HG03175 (cell line): ENCODE results near the gene NHEJ1.

Experiments used
- ATAC-seq: cut with Tn5 transposase; IDR thresholded peaks from one replicate; pipeline ENCODE4 v1.9.1; 2021; ENCODE audit warnings: mild to moderate bottlenecking, moderate library complexity; ENCODE audit not compliant: unreplicated experiment

The NHEJ1 gene

DNA sequence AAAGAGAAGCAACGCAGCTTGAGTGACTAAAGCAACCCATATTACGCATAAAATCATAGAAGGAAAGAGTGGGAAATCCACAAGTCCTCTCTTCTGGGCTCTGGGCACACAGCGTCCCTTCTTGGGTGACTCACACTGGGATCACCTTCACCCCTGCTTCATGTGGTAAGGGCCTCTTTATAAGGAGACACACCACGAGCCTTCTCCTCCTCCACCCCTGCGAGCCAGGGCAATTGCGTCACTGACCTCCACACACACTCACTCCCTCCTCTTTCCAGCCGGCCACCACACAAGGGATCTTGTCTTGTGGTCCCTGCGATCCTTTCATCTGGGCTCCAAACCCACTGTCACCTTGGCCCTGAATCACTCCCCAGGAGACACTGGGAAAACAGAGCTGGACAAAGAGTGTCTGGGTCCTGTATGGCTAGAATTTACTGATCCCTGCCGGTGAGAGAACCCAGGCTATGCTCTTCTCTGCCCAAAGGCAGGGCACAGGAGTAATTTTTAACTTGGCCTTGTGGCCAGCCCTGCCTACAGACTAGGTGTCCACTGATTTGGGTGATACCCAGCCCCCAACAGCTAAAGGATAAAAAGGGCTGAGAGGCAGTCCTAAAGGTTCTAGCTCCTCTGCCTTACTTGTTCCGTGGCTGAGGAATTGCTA lies 35.3 kb downstream of the NHEJ1 start:
- ATAC-seq, result no peak

DNA sequence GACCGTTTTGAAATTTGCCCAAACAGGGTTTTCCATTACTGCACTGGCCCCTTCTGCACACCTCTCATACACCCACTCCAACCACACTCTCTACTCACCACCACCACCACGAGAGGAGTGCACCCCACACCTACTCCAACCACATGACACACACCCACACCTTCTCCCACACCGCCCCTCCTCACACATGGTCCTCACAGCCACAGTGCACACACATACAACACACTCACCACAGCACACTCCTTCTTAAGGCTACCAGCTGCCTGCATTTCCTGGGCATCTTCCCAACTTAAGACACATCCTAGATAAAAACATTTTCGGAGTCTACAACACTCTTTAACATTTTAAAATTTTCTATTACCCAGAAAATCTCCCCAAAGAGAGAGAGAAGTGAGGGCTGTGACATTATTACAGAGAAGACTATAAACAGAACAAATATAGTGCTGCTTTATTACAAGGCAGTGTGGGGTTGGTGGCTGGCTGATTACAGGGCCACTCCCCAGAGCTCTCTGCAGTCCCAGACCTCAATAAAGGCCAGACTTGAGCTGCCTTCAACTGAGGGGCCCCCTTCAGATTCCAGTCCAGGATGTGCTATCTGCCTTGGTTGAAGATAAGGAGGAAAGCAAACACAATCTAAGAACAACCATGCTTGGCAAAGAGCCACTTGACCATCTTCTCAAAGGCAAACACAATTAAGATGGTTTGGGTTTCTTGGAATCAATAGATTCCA lies 36.1 kb downstream of the NHEJ1 start:
- no peak for ATAC-seq

DNA sequence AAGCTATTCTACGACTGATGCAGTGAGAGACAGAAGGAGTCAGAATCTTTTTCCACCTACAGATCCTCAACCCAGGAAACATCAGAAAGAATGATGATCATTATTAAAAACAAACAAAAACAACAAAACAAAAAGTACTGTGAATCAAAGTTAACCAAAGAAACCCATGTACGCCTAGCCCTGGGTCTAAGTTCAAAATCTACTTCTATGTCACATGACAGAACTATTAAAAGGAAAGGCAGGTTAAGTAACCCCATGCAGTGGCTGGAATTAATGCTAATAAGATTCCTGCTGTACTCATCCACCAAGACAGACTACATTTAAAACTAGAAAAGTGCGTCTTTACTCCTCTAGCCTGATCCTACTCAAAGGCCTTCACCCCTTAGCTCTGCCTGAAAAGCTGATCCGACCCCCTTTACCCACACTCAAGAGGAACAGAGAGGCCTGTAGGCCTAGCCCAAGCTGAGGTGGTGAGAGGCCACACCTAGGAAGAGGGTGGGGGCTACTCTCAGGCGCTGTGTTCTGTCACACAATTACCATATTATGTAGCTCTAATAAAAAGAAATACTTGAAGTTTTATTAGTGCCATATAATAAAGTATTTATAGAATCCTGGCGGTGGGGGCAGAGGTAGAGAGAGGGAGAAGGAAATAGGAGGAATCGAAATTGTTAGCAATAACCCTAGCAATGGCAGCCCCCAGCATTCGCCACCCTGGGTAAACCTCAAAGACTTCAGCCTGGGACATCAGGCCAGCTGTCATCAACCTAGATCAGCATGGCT lies 37.1 kb downstream of the NHEJ1 start:
- ATAC-seq, result no peak

DNA sequence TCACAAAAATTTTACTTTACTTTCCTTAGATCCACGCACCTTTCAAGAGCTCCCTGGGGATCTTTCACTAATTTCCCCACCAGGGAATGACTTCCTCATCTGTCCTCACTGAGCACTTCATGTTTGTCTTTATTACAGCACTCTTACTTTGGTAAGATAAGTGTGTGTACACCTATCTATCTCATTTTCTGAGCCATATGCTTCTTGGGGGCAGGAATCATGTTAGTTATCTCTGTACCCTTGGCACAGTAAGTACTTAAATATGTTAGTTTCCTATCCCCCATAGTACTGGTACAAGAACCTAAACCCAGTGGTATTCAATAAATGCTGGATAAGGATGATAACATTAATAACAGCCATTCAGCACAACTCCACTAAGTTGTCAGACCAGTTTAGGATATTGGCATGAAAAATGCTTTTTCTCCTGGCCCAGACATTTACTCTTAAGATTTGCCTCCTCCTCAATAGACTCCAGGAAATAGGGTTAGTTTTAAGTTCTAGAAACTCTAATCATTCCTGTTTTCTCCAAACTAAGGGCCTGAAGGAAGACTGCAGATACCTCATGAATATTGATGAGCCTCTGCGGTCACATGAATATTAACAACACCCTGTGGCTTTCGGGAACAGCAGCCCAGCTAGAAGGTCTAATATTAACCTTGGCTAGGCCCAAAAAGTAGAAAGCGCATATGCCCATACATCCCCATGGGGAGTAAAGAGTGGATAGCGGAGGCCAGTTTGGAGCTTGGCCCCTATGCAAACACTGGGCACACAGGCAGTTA lies 38.2 kb downstream of the NHEJ1 start:
- ATAC-seq, result no peak

DNA sequence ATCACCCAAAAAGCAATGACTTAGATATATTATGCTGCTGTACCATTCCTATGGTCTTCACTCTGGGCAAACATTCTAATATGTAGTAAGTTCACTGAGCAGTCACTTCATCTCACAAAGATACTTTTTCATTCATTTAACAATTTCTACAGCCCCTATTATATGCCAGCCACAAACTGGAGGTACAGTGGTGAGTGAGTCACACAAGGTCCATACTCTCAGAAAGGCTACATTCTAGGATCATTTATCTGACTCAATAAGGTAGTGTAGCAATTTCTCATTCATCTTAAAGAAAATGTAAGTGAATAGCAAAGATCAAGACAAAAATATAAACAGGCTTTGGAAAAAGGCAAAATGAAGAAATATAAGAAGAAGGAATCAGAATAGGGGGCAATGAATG lies 40.5 kb downstream of the NHEJ1 start:
- no peak for ATAC-seq

DNA sequence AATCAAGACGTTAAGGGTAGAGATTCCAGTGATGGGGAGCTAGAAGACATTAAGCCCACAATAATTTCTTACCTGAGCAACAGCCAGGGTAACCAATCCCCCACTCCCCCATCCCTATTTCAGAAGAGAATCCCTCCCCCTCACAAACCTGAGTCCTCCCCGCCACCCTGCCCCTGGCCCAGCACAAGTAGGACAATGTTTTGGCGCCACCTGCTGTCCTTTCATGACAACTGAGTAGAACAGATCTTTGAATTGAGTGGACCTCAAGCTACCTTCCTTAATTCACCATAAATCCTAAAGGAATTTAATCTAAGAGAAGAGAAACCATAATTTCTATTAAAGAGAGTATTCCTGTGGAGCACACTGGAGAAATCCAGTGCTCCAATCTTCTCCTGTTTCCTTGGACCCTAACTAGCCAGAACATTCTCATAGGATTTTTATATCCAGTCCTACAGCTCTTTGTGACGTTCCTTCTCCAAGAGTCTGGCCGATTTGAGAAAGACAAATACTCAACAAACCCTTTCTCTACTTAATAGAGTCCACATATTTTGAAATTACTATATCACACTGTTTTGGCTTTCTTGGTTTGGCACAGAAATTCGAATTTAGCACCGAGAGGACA lies 41.1 kb downstream of the NHEJ1 start:
- no peak for ATAC-seq

DNA sequence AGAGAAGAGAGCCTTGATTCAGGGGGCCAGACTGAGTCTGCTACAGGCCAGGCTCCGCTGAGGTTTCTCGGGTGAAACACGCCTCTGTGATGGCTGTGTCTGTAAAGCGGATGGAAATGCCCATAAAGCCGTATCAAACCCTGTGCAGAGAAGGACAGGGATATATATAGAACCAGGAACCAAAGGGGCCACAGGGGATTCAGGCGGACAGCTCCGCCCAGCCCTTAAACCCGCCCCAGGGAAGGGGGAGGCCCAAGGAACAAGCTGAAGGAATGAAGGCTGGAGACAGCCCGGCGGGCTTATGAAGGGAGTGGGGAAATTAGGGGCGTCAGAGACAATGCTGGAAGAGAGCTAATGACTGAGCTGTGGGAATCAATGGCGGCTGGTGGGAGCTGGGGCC lies 42.1 kb downstream of the NHEJ1 start:
- no peak for ATAC-seq

DNA sequence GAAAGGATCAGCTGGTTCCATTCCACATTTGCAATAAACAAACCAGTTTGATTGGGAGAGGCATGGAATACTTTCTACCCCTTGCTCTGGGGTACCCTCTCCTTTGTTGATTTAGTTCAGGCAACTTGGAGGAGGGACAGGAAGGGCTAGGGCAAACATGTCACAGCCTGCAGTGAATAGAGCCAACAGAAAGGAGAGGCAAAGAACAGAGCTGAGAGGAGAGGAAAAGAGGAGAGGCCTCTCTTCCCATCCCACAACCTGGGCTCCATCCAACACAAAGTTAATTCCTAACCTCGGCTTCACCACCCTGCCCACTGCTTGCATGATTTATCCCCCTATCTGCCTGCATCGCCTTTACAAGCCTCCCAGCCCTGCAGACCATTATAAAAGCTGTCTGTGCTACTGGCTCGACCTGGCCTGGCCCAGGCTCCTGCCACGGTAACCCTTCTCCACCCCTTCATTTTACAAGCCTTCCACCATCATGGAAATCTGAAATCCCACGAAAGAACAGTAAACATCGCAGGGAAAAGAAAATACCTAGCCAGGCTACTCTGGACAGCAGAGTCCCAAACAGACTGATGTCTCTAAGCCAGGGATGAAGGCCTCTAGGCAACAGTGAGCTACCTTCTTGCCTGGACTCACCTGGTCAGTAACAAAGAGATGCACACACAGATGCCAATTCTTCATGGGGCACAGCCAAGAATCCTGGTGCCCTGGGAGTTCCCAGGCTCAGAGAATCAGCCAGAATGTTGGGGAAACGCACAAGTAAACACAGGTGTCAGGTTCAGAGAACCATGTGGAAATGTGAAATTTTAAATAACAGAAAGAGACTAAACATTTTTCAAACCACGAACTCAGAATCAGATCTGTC lies 43.6 kb downstream of the NHEJ1 start:
- ATAC-seq, result no peak

DNA sequence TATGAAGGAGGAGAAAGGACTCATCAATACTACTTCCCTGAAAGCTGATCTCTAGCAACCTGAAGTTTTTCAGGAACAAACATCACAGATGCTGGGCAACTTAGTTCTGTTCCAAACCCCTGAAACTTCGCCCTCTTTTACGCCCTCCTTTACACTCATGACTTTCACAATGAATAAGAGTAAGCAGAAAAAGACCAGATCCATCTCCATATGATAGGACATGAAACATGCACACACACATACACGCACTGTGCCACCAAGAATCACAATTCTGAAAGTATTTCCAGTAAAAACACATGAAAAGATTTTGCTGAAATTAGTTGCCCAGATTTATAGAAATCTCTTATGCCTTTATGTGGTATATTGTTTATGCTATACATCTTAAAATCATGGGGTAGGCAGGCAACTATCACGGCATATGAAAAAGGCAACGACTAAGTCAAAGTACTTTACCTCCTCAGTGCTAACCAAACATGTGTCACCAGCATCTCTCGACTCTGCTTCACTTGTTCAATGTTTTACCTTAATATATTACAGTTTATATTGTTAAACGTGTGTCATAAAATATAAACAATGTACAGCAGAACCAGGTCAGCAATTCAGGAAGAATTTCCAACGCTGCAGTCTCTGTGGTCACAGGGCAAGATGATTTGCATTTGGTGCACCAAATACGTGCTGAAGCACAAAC lies 47.8 kb downstream of the NHEJ1 start:
- no peak for ATAC-seq

DNA sequence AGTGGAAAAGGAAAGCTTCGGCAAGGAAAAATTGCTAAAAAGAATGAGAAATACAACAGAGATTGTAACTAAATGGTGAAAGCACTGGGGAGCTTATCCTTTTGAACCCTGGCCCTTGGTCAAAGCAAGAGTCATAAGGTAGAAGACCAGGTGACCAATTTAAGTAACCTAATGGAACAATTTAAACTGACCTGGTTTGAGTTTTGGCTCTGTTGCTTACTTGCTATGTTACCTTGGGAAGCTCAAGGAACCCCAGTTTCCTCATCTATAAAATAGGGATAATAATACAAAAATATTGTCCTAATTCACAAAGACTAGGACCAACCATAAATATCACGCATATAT lies 48.6 kb downstream of the NHEJ1 start:
- ATAC-seq, result no peak

DNA sequence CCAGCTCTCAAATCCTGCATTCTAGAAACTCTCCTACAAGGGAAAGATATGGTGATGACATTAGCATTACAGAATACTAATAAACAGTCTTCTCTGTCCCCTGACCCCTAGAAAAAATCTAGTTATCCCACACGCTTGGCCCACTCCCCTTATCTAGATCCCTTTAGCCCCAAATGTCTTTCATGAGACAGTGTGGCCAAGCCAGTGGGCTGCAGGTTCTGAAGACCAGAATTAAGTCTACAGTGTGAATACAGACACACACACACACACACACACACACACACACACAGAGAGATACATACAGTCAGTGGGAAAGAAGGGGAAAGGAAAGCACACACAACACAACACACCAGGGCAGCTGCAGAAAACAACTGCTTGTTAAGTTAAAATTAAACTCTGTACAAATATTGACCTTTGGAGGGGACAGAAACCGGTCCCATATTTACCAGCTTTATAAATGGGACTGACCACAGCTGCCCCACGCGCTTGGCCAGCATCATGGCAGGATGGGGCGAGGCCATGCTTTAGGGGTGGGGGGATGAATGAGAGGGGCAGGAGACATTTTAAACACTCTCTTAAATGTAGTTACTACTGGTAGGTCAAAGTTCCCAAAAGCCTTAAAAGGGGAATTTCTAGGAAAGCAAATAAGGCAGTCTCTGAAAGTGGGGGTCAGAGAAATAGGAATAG lies 49.1 kb downstream of the NHEJ1 start:
- no peak for ATAC-seq

DNA sequence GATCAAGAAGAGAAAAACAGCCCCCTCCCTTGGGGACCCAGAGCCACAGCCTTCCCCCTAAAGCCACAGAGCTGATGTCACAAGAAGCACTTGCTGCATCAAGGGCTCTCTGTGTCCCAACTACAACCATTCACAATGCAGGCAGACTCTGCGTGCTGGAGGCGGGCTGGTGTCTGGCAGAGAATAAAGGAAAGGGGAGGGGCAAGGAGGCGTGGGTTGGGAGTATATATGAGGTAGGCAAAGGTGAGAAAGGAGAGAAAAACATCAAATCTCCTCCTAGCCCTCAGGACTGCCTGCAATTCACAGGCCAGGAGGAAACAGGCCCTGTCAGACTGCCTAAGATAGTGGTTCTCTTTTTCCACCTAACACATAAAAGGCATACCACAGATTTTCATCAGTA lies 51.1 kb downstream of the NHEJ1 start:
- ATAC-seq, result no peak

DNA sequence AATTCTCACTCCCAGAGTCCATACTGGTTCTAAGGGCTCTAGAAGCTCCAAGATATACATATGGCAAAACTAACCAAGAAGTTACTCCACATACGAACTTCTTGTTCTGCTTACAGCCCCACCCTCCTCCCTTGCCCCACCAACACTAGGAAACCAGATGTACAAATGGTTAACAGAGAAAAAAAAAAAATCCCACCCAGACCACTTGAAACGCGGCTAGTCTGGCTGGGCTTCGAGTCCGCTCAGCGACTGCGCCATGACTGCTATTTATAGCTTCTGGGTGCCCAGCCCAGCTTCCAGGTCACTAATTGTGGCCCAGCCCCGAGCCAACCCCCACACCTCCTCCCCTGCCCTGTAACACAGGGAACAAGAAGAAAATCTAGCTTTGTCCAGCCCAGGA lies 52.9 kb downstream of the NHEJ1 start:
- ATAC-seq, result no peak

DNA sequence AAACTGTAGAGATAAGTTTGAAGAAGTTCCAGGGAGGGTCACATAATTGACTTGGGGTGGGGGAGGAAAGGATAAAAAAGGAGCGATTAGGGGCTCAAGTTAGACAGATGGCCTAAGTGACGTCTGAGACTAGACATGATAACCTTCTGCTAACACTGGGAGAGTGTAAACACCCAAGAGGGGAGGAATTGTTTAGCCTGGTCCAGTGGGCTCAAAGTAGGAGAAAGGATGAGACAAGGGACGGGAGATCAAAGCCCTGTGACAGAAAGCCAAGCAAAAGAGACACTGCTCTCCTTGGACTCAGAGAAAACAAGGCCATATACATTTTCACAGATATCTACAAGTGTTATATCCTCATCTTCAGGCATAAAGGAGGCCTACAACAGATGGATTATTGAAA lies 54.4 kb downstream of the NHEJ1 start:
- ATAC-seq, result no peak

DNA sequence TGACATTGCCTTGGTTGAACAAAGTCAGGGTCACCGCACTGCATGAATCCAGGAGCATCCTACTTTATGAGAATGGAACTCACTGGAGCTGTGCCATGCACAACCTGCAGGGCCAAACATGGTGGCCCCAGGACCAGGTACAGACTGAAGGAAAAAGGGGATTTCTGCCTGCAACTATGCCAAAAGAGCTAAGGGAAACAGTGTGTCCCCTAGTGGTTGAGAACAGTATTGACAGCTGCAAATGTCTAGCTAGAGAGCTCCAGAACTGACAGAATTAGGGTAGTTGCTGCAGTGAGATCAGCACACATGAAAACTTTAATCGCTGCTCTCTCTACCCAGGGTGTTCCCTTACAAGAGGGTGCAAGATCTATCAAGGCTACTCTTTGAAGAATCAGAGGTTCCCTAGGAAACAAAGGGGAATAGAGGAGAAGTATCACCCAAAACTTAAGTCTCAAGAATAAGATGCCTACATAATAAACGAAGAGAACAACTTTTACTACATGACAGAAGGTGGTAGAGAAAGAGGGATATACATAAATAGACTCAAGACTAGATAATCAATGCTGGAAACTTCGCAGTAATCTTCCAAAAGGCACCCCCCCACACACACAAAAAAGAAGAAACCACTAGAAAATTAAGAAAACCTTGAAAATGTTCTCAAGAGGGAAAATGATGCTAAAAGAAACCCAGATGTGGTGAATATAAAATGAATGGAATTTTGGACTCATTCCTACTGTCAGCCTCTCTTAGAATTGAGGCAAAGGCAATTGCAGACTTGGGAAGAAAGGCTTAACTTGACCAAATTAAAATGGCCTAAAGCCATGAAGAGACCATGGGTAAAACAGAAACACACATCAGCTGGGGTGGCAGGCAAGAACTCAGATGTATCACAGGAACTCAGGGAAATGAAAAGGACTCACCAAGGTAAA lies 56.2 kb downstream of the NHEJ1 start:
- no peak for ATAC-seq

DNA sequence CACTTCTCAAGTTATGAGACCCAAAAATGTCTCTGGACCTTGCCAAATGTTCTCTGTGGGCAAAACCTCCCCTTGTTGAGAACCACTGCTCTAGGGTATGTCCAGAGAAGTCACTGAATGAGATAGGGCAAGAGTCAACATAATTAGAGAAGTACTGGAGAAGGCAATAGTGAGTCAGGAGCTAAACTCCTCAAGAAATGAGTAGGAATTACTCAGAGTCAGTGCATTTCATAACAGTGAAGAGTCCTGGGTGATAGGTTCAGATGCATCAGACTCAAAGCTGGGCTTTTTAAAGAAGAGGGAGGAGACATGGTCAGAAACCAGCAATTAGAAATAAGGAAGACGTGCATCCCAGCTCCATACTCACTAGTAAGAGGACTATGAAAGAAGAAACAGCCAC lies 61.3 kb downstream of the NHEJ1 start:
- ATAC-seq, result no peak

DNA sequence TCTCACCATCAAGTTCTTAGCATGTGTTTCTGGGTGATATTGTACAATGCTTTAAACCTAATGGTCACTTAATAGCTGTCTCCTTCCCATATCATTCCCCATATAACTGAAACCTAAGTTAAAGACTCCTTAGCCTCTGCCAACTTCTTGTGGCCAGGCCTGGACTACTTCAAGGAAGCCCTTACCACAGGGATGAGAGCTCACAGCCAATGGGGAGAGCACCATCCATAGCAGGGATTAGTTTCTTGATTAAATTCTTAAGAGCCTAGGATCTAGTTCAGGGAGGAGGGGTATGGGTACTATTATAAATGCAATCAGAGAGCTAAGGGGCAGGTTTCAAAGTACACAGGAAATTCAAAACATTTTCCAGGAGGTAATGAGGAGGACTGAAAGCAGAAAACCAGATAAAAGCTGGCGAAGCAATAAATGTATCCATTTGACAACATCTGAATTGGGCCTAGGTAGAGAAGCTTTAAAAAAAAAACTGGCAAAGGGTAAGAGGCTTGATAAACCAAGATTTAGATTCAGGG lies 65.1 kb downstream of the NHEJ1 start:
- no peak for ATAC-seq

DNA sequence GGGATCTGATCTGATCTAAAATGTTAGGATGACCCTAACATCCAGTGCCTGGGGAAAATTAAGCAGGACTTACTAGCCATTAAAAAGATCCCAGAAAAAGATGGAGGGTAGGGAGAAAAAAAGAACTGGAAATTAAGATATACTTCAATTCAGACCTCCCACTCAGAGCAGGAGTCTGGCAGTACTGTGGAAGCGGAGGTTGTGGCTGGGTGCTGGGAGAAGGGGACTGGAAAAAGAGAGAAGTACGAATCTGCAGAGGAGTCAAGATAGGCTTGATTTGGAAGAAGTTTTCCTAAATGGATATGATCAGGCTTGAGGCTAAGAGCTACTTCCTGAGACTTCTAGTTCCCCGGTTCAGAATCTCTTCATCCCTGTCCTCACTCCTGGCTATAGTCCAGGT lies 66.4 kb downstream of the NHEJ1 start:
- no peak for ATAC-seq
